Endothelial cell of hepatic sinusoid (primary cell): Measurements from ENCODE around the gene KRTAP6-3.

Experiments
- in situ Hi-C: cut with HindIII; loops from 2 replicates; pipeline ENCODE4 v1.10.0; 2017; ENCODE audit warnings: low sequenced_read_pairs

Gene KRTAP6-3

GRCh38 chr21:30623362-30623761 is 31.1 kb downstream of the KRTAP6-3 start:
- in situ Hi-C loops, result no loop called here

DNA sequence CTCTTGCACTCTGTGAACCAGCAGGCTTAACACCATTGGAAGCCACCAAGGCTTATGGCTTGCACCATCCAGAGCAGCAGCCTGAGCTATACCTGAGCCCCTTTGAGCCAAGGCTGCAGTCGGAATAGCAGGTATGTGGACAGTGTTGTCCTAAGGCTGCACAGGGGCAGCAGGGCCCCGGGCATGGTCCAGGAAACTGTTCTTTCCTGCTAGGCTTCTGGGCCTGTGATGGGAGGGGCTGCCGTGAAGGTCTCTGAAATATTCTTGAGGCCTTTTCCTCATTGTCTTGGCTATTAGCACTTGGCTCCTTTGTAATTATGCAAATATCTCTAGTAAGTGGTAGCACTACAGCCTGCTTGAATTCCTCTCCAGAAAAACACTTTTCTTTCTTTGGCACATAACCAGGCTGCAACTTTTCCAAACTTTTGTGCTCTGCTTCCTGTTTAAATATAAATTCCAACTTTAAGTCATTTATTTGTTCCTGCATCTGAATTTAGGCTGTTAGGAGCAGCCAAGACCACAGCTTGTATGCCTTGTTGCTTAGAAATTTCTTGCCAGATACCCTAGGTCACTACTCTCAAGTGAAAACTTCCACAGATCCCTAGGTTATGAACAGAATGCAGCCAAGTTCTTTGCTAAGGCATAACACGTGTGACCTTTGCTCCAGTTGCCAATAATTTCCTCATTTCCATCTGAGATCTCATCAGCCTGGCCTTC is 33.4 kb downstream of the KRTAP6-3 start:
- in situ Hi-C loops, result no loop called here

DNA sequence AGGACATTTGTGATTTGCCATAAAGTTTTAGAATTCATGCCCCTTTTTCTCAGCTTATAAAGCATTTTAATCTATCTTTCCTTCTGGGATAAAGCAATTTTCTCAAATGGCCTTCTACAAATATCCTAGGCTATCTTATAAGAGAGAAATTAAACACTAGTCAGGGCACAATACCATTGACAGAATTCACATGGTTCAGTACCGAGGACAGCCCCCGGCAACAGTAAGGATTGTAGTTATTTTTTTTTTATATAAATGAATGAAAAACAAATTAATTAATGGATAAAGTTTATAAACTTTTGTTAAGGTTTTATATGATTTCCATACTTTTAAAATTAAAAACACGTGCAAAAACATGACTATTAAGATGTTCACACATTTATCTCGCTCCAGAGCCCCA is 35.9 kb downstream of the KRTAP6-3 start:
- in situ Hi-C loops, result no loop called here

DNA sequence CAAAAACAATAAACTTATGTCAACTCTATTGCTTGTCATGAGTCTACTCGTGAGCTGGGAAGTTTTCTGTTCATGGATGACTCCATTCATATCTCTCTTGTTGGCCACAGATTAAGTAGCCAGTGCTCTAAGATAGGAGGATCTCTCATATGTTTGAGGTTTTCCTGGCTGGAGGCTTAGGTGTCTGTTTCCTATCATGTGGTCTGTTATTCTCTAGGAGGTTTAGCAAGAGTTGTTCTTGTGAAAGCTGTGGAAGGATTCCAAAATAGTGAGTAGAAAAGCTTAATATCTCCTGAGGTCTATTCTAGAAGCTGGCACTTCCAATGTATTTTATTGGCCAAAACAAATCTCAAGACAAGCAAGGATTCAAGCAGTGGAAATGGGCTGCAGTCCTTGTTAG is 37.0 kb downstream of the KRTAP6-3 start:
- in situ Hi-C loops, result no loop called here

- in situ Hi-C loops, result no loop called here
Observed at GRCh38 chr21:30634906-30635305, 42.7 kb downstream of the KRTAP6-3 start, which contains the start of gene KRTAP20-2. Gene KRTAP20-2 (plus strand): TSS chr21:30635206. CDS start chr21:30635264, 58 bp downstream.

- in situ Hi-C loops, result no loop called here
Observed at GRCh38 chr21:30638686-30639085, 46.4 kb downstream of the KRTAP6-3 start.

DNA sequence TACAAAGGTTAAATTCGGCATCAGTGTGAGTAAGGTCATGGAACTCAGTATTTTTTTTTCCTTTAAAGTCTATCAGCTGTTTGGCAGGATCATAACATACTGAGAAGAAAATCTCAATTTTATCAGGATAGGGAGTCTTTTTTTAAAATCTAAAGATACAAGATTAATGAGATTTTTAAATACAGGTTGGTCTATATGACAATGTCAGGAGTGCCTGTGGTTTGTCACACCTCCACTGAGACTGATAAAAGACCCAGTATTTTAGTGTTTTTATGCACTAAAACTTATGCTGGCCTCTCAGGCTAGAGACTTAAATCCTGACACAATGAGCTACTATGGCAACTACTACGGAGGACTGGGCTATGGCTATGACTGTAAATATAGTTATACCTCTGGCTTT is 50.3 kb downstream of the KRTAP6-3 start, which contains the start of gene KRTAP20-3:
TSS of gene KRTAP20-3 (plus strand) at position 301 of the 400 bp plus-strand sequence.
- in situ Hi-C loops, result no loop called here
